Osteoblast (primary cell): ENCODE data around the gene TTC39B. TPM values are rescaled to one million over a fixed set of nuclear protein-coding genes. Genes with fewer than 3 reads are reported as not detected.

ENCODE experiments used
- DNase-seq: peaks from one replicate; pipeline ENCODE4 v3.0.0; 2011; ENCODE audit warnings: low spot score, mixed read lengths; ENCODE audit not compliant: insufficient read length; ENCODE audit errors: missing footprints
- H2AFZ ChIP-seq: 2 replicates; pipeline ENCODE4 v1.6.0; 2011; ENCODE audit warnings: mild to moderate bottlenecking, low read length
- H3K27ac ChIP-seq: 2 replicates; pipeline ENCODE4 v1.5.1; 2011; ENCODE audit warnings: mild to moderate bottlenecking, low read depth, low read length, moderate library complexity
- H3K27me3 ChIP-seq: 2 replicates; pipeline ENCODE4 v1.6.0; 2012; ENCODE audit warnings: mild to moderate bottlenecking, control low read depth, inconsistent platforms, low read length, moderate library complexity; ENCODE audit not compliant: insufficient read depth
- H3K36me3 ChIP-seq: 2 replicates; pipeline ENCODE4 v1.5.1; 2011; ENCODE audit warnings: mild to moderate bottlenecking, low read length, control low read depth, moderate library complexity; ENCODE audit not compliant: insufficient read depth
- H3K4me1 ChIP-seq: 2 replicates; pipeline ENCODE4 v1.5.1; 2011; ENCODE audit warnings: mild to moderate bottlenecking, low read length, control low read depth, moderate library complexity; ENCODE audit not compliant: insufficient read depth
- H3K4me2 ChIP-seq: 2 replicates; pipeline ENCODE4 v1.6.0; 2011; ENCODE audit warnings: mild to moderate bottlenecking, low read length; ENCODE audit not compliant: insufficient read depth
- H3K4me3 ChIP-seq: fragments of 200-600 bp; sonication (generic); 3 replicates; pipeline ENCODE4 v1.5.1; 2012; ENCODE audit warnings: mild to moderate bottlenecking, low read length, inconsistent platforms; ENCODE audit not compliant: insufficient read depth
- H3K79me2 ChIP-seq: 2 replicates; pipeline ENCODE4 v1.6.0; 2012; ENCODE audit warnings: mild to moderate bottlenecking, low read length, control low read depth, inconsistent platforms; ENCODE audit not compliant: insufficient read depth
- H3K9me3 ChIP-seq: 2 replicates; pipeline ENCODE4 v1.5.1; 2011; ENCODE audit warnings: low read depth, low read length, control low read depth
- H4K20me1 ChIP-seq: 2 replicates; pipeline ENCODE4 v1.6.0; 2012; ENCODE audit warnings: mild to moderate bottlenecking, low read length, control low read depth; ENCODE audit not compliant: insufficient read depth
- total RNA-seq: library from RNA; depleted of rRNA; stranded (reverse); fragments of >200 nt; gene quantifications from 2 replicates; pipeline ENCODE4 v1.2.3, GENCODE V29; 2012
- TF ChIP-seq, protein P1 (sequence below): IDR thresholded peaks from 2 replicates; pipeline ENCODE4 v1.5.1; 2011; ENCODE audit warnings: mild to moderate bottlenecking, low read depth, low read length, moderate library complexity; ENCODE audit errors: extremely low read depth

TTC39B gene
- total RNA-seq, 1 donor: 18.5 TPM

DNA sequence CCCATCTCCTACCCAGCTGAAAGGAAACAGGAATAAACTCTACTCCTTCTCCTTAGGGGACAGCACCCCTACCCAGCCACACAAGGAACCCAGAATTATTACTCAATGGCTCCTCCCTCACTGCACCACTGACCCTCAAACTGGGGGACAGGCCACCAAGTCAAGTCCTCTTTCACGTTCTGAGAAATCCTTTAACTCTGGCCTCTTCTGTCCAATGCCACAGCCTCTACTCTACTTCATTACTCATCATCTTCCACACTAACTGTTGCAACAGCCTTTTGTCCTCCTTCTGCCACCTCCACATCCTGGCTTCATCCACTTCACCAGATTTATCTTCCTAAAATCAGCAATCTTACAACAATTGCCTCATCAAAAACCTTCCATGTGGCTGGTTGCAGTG lies 6.8 kb downstream of the TTC39B start:
- H3K79me2 ChIP-seq: peaks cover 51% of the 10 kb centered on the region
- no peak for DNase-seq
- H3K36me3 ChIP-seq: no peaks in the 10 kb centered on the region
- H3K27ac ChIP-seq: no peak overlapping the region
- no peak overlapping the region for H3K4me3 ChIP-seq
- H3K27me3 ChIP-seq: no peaks in the 10 kb centered on the region
- TF ChIP-seq, protein P1, sequence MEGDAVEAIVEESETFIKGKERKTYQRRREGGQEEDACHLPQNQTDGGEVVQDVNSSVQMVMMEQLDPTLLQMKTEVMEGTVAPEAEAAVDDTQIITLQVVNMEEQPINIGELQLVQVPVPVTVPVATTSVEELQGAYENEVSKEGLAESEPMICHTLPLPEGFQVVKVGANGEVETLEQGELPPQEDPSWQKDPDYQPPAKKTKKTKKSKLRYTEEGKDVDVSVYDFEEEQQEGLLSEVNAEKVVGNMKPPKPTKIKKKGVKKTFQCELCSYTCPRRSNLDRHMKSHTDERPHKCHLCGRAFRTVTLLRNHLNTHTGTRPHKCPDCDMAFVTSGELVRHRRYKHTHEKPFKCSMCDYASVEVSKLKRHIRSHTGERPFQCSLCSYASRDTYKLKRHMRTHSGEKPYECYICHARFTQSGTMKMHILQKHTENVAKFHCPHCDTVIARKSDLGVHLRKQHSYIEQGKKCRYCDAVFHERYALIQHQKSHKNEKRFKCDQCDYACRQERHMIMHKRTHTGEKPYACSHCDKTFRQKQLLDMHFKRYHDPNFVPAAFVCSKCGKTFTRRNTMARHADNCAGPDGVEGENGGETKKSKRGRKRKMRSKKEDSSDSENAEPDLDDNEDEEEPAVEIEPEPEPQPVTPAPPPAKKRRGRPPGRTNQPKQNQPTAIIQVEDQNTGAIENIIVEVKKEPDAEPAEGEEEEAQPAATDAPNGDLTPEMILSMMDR: no peak
- H2AFZ ChIP-seq: no peak overlapping the region
- H4K20me1 ChIP-seq: no peaks in the 10 kb centered on the region
- no peaks in the 10 kb centered on the region for H3K9me3 ChIP-seq
- H3K4me2 ChIP-seq: no peak overlapping the region
- H3K4me1 ChIP-seq: peaks cover 15% of the 10 kb centered on the region

DNA sequence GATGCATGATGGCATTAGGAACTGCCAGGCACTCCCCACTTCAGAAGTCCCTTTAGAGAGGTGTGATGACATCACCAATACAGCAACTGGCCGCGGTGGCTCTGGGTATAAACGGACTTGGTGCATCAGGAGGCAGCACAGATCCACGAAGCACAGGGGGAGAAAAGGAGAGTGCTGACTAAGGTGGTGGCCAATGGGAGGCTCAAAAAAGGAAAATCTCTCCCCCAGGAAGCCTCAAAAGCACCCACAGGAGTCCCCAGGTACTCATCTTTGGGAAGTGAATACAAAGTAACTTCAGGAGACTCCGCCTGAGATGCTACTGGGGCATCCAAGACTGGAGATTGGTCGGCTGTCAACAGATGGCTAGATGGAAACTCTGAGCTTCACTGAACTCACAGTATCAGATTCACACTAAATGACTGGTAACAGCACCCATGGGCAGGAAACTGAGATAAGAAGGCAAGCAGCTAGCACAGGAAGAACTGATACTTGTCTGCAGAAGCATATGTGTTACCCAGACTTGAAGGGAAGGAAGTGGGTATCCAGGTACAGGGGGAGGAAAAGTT lies 7.6 kb downstream of the TTC39B start:
- H4K20me1 ChIP-seq: no peaks in the 10 kb centered on the region
- H3K4me2 ChIP-seq: no peak overlapping the region
- no peak overlapping the region for H2AFZ ChIP-seq
- H3K4me3 ChIP-seq: no peak overlapping the region
- DNase-seq: no peak
- no peaks in the 10 kb centered on the region for H3K36me3 ChIP-seq
- peaks cover 18% of the 10 kb centered on the region for H3K4me1 ChIP-seq
- no peak overlapping the region for H3K27ac ChIP-seq
- no peaks in the 10 kb centered on the region for H3K27me3 ChIP-seq
- no peaks in the 10 kb centered on the region for H3K9me3 ChIP-seq
- peaks cover 48% of the 10 kb centered on the region for H3K79me2 ChIP-seq
- TF ChIP-seq, protein P1: no peak

- Histone ChIP-seq H3K79me2 (peaks cover 54% of the 10 kb centered on the region), H3K4me3 (no peak overlapping the region), H3K27me3 (no peaks in the 10 kb centered on the region), H3K4me2 (no peak overlapping the region), H4K20me1 (no peaks in the 10 kb centered on the region), H2AFZ (no peak overlapping the region), H3K27ac (no peak overlapping the region), H3K9me3 (no peaks in the 10 kb centered on the region), H3K4me1 (peaks cover 25% of the 10 kb centered on the region), H3K36me3 (no peaks in the 10 kb centered on the region)
- no peak for DNase-seq
- TF ChIP-seq, protein P1: no peak
Observed at GRCh38 chr9:15298362-15298761, 8.7 kb downstream of the TTC39B start.

DNA sequence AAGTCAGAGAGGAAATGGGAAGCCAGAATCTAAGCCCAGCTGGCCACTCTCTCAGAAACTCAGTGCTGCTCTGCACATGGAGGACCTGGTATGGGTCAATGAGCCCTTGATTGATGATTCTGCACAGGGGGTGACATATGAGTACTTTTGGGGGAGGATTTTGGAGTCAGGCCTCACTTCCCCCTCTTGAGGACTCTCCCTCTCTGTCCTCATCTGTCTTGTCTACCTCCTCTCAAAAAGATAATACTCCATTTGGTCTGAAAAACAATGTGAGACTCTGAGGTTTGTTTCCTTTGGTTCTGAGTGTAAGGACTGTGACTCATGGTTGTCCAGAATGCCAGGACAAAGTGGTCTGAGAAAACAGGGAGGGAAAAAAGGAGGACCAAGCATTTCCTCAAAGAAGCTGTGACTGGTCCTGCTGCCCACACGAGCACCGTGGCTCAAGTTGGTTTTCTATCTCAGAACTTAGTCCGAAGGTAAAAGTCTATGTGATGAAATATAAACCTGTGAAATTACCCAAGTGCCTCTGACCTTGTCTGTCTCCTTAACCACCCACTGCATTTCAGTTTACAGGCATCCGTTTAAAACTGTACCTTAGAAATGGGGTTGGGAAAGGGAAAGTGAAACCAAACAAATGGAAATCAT lies 11.1 kb downstream of the TTC39B start:
- no peaks in the 10 kb centered on the region for H3K9me3 ChIP-seq
- H3K4me1 ChIP-seq: peaks cover 25% of the 10 kb centered on the region
- peak; percentile 85 for DNase-seq
- no peaks in the 10 kb centered on the region for H3K36me3 ChIP-seq
- peak overlapping the region; percentile 93 for H3K27ac ChIP-seq
- no peaks in the 10 kb centered on the region for H3K27me3 ChIP-seq
- H3K79me2 ChIP-seq: peaks cover 60% of the 10 kb centered on the region
- TF ChIP-seq, protein P1: no peak
- H3K4me2 ChIP-seq: peak overlapping the region; percentile 79
- no peaks in the 10 kb centered on the region for H4K20me1 ChIP-seq
- peak overlapping the region; percentile 76 for H2AFZ ChIP-seq
- H3K4me3 ChIP-seq: peak overlapping the region; percentile 71
